Activated T-helper 2 cell treated with anti-CD3 and anti-CD28 coated beads, Interferon-gamma antibody, Interleukin-2, Interleukin-4, amounts not matched to agents 10 μg/mL and 5 μg/mL and 100 μg/mL, durations not matched to agents 14 hours and 24 hours and 36 hours (primary cell): ENCODE measurements around the gene CLDN7. TPM values are rescaled to one million over a fixed set of nuclear protein-coding genes. Genes with fewer than 3 reads are reported as not detected.
"Not testable (repeated sequence)": the region's sequence is repeated elsewhere in the genome, so short reads cannot be mapped to it uniquely, and the experiment has no call there.

Experiments used
- DNase-seq: peaks from one replicate; pipeline ENCODE4 v3.0.0; 2021; ENCODE audit warnings: low spot score
- H3K27ac Mint-ChIP-seq: one replicate; pipeline ENCODE4 v1.8.0; 2021; ENCODE audit warnings: mixed read lengths
- H3K27me3 Mint-ChIP-seq: one replicate; pipeline ENCODE4 v1.8.0; 2021; ENCODE audit warnings: low read depth, mixed read lengths
- H3K36me3 Mint-ChIP-seq: one replicate; pipeline ENCODE4 v1.8.0; 2021; ENCODE audit warnings: low read depth, mixed read lengths
- H3K4me1 Mint-ChIP-seq: one replicate; pipeline ENCODE4 v1.8.0; 2021; ENCODE audit warnings: low read depth, mixed read lengths
- H3K4me3 Mint-ChIP-seq: one replicate; pipeline ENCODE4 v1.8.0; 2021; ENCODE audit warnings: low read depth, mild to moderate bottlenecking, moderate library complexity, mixed read lengths
- H3K9me3 Mint-ChIP-seq: one replicate; pipeline ENCODE4 v1.8.0; 2021; ENCODE audit warnings: mixed read lengths
- intact Hi-C: fragments of 100-400 bp; cut with micrococcal nuclease; formaldehyde crosslinking; loops from one replicate; pipeline ENCODE4 v1.15.1; 2023
- total RNA-seq: library from RNA; stranded (reverse); gene quantifications from 2 replicates; pipeline ENCODE4 v1.2.3, GENCODE V29; 2022

Gene CLDN7
- total RNA-seq, 1 donor from 2014 or later: 0.41 TPM

DNA sequence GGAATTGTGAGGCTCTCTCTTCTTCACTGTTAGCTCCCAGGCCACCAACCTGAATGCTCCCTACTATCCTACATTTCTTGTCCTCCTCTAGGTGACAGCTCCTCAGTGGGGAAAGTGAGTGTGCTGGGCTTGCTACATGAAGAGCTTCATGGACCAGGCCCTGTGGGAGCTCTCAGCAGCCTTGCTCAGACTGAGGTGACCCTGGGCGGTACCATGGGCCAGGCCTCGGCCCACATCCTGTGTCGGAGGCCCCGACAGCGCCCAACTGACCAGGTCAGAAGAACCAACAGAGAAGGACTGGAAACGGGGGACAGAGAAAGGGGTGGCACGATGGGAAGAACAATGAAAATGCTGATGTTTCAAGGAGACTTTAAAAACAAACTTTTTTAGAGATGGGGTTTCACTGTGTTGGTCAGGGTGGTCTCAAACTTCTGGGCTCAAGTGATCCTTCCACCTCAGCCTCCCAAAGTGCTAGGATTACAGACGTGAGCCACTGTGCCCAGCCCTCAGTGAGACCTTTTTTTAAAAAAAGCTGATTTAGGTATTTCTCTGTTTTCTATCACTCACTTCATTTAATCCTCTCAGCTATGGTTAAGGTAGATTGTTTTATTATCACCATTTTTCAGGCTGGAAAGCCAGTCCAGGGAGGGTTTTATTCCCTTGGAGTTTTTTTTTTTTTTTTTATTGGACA, 5.4 kb downstream of the CLDN7 start:
- H3K9me3 Mint-ChIP-seq: no peaks in the 10 kb centered on the region
- no peak overlapping the region for H3K27ac Mint-ChIP-seq
- DNase-seq: no peak

DNA sequence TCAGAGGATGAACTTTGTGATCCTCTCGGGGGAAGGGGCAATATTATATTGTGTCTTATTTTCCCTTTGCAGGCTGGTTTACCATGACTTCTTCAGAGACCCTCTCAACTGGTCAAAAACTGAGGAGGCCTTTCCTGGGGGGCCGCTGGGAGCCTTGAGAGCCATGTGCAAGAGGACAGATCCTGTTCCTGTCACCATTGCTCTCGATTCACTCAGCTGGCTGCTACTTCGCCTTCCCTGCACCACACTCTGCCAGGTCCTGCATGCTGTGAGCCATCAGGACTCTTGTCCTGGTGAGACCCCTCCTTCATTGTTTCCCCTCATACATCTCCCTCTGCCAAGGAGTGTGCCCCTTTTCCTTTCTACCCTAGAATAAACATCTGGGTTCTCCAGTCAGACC, 7.8 kb downstream of the CLDN7 start:
- peaks cover 63% of the 10 kb centered on the region for H3K36me3 Mint-ChIP-seq
- intact Hi-C loops: no loop called here
- no peak overlapping the region for H3K4me3 Mint-ChIP-seq
- peaks cover 24% of the 10 kb centered on the region for H3K4me1 Mint-ChIP-seq
- DNase-seq: no peak
- H3K9me3 Mint-ChIP-seq: no peaks in the 10 kb centered on the region
- H3K27ac Mint-ChIP-seq: no peak overlapping the region
- H3K27me3 Mint-ChIP-seq: no peaks in the 10 kb centered on the region

More for the DNA sequence above, 5.4 kb downstream of the CLDN7 start:
- H3K36me3 Mint-ChIP-seq: peaks cover 53% of the 10 kb centered on the region
- H3K4me1 Mint-ChIP-seq: peaks cover 18% of the 10 kb centered on the region
- no peak overlapping the region for H3K4me3 Mint-ChIP-seq
- H3K27me3 Mint-ChIP-seq: peaks cover 3% of the 10 kb centered on the region
- intact Hi-C loops: no loop called here

DNA sequence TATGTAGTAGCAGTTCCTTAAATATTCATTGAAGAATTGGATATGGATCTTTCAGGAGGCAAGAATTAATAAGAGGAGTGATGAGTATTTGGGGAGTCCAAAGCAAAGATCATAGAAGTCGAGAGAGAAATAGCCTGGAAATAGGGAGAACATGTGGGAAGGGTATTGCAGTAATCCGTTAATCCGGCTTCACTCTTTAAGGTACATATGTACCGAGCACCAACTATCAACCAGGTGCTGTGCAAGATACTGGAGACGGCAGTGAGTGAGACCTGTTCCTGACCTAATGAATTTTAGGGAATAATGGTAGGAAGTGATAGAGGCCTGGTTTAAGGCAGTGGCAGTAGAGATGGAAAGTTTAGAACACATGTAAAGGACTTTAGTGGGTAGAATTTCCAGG, 9.2 kb downstream of the CLDN7 start:
- H3K9me3 Mint-ChIP-seq: no peaks in the 10 kb centered on the region
- peak overlapping the region; percentile 92 for H3K4me3 Mint-ChIP-seq
- H3K4me1 Mint-ChIP-seq: peaks cover 33% of the 10 kb centered on the region
- no peaks in the 10 kb centered on the region for H3K27me3 Mint-ChIP-seq
- peak overlapping the region; percentile 98 for H3K27ac Mint-ChIP-seq
- intact Hi-C loops: loop anchor here (2.0 kb wide), 1 partner anchor 44 kb away; no protein-coding TSS in a partner anchor
- no peak for DNase-seq
- H3K36me3 Mint-ChIP-seq: peaks cover 55% of the 10 kb centered on the region

DNA sequence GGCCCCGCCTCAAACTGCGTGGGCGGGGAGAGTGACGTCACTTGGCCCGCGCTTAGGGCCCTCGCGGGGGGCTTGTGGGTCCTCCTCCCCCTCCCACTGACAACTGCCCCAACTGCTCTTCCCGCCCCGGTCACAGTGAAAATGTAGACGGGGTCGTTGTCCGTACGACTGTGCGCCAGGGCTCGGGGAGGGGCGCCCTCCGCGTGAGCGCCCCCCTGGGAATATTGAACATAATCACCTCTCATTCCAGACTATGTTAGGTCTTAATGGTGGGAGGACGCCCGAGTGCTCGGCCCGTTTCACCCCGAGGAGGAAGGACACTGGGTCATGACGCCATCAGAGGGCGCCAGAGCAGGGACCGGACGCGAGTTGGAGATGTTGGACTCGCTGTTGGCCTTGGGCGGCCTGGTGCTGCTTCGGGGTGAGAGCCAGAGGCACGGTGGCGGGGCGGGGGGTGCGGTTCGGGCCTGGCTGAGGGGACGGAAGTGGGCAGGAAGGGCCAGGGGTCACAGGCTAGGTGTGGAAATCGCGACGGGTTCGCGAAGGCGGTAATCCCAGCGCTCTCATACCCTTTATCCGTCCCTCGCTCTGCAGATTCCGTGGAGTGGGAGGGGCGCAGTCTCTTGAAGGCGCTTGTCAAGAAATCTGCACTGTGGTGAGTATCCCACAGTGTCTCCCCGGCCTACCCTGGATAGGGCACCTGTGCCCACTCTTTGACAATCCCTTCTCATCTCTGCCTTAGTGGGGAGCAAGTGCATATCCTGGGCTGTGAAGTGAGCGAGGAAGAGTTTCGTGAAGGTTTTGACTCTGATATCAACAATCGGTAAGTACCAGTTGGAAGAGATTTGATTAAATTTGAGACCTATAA, 9.9 kb downstream of the CLDN7 start, which contains the start of gene ELP5:
Gene ELP5, plus strand, starts transcription at position 40 of the 868 bp plus-strand sequence. Its CDS starts 336 bp downstream, at position 376.
- Mint-ChIP-seq H3K27me3 (no peaks in the 10 kb centered on the region), H3K36me3 (peaks cover 54% of the 10 kb centered on the region), H3K4me3 (peak within 1 kb of the TSS; percentile 92), H3K4me1 (peaks cover 33% of the 10 kb centered on the region), H3K9me3 (no peaks in the 10 kb centered on the region), H3K27ac (peak within 1 kb of the TSS; percentile 98)
- DNase-seq: peak; percentile 88
- intact Hi-C loops: loop anchor here (1.0 to 2.0 kb wide), 5 partner anchors 10 to 231 kb away; partner anchors contain the start of genes EIF5A, GABARAP and SLC2A4

DNA sequence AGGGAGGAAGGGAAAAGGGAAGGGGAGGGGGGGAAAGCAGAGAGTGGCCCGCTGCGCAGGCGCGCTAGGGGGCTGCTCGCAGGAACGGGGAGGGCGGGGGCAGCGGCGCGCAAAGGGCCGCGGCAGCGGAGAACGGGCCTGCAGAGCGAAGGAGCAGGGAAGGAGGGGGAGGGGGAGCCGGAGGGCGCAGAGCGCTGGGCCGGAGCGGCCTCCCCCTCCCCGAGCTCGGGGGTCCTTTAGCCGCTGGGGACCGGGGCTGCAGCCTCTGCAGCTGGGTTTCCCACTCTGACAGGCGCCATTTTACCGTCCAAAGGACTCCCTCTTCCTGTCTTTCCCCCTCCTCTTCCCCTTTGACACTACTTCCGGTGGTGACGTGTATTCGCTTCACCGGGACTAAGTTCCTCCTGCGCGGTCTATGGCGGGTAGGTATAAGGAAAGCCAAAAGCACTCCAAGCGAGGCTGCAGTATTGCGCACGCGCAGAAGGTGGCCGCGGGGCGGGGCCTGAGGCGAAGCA, 10.6 kb downstream of the CLDN7 start, which contains the start of gene CTDNEP1:
Gene CTDNEP1, minus strand, starts transcription at position 74 of the 515 bp plus-strand sequence. CDS start 438 bp downstream, outside the sequence.
- peaks cover 33% of the 10 kb centered on the region for H3K4me1 Mint-ChIP-seq
- H3K36me3 Mint-ChIP-seq: peaks cover 52% of the 10 kb centered on the region
- DNase-seq: peak; percentile 98
- peak within 1 kb of the TSS; percentile 98 for H3K27ac Mint-ChIP-seq
- no peaks in the 10 kb centered on the region for H3K27me3 Mint-ChIP-seq
- peak within 1 kb of the TSS; percentile 92 for H3K4me3 Mint-ChIP-seq
- H3K9me3 Mint-ChIP-seq: no peaks in the 10 kb centered on the region
- intact Hi-C loops: loop anchor here (1.0 to 2.0 kb wide), 5 partner anchors 9 to 232 kb away; partner anchors contain the start of genes EIF5A, GABARAP and SLC2A4

DNA sequence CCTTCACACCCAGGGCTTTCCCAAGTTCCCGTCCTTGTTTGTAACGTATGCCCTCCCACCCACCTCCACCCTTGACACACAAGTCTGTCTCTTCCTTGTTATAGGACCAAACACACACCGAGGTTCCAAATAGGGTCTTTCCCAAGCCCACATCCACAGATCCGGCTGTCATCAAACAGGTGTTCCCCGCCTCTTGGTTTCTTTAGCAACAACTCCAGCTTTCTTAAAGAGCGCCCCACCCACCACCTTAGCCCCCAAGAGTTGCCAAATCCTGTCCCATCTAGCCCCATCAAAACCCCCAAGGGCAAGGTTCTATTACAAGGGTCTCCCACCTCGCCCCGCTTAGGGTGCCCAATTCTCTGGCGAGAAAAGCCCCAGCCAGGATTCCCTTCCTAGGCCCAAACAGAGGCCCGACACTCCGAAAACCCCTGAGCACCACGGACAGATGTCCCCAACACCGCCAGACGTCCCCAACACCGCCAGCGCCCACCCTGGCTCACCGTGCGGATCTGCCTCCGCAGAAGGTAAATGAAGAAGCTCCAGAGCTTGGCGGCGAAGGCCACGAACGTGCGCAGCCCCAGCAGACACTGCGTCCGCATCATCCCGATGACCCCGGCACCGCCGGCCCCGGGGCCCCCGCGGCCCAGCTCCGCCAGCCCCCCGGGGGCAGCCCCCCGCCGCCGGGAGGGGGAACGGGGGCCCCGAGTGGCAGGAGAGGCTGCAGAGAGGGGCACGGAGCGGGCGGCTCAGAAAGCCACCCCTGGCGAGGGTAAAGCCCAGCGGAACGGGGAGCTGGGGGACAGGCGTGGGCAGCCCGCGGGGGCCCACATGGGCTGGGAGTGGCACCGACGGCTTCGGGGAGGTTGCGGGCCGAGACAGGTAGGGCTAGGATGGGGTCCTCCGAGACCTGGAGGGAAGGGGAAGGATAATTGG, 11.3 kb downstream of the CLDN7 start:
- Mint-ChIP-seq H3K4me1 (peaks cover 36% of the 10 kb centered on the region), H3K27me3 (no peaks in the 10 kb centered on the region), H3K4me3 (peak overlapping the region; percentile 92), H3K27ac (peak overlapping the region; percentile 87), H3K9me3 (no peaks in the 10 kb centered on the region), H3K36me3 (peaks cover 54% of the 10 kb centered on the region)
- no peak for DNase-seq
- intact Hi-C loops: no loop called here

DNA sequence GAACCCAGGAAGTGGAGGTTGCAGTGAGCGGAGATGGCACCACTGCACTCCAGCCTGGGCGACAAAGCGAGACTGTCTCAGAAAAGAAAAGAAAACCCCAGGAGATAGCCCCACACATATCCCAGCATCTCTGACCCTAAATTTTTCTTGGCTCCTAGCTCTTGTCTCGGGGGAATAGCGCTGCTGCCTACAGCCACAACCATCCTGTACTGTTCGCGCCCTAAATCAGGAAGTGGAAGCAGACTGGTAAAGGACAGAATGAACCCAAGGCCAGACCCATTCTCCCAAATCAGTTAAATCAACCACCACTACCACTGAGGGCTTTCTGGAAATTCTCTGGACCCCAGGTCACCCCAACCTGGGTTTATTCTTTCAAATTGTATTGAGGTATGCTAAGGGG, 12.4 kb downstream of the CLDN7 start:
- intact Hi-C loops: no loop called here
- no peaks in the 10 kb centered on the region for H3K9me3 Mint-ChIP-seq
- H3K4me3 Mint-ChIP-seq: peak overlapping the region; percentile 92
- H3K27me3 Mint-ChIP-seq: no peaks in the 10 kb centered on the region
- H3K27ac Mint-ChIP-seq: no peak overlapping the region
- DNase-seq: no peak
- peaks cover 35% of the 10 kb centered on the region for H3K4me1 Mint-ChIP-seq
- peaks cover 56% of the 10 kb centered on the region for H3K36me3 Mint-ChIP-seq

DNA sequence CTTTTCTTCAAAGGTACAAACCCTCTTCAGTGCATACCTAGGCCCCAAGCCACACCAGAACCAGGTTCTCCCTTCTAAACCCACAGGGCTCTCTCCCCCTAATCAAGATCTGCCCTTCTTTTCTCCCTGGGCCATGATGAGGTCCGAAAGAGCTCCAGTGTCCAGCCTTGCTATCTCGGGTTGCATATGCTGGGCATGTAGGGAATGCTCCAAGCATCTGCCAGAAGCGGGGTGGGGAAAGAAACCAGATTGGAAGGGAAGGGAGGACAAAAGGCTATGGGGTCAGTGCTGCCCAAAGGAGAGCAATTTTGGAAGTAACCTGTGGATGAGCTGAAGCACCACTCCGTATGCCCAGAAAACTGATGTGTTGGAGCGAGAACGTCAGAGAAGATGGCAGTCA, 13.1 kb downstream of the CLDN7 start:
- no peaks in the 10 kb centered on the region for H3K27me3 Mint-ChIP-seq
- H3K36me3 Mint-ChIP-seq: peaks cover 56% of the 10 kb centered on the region

DNA sequence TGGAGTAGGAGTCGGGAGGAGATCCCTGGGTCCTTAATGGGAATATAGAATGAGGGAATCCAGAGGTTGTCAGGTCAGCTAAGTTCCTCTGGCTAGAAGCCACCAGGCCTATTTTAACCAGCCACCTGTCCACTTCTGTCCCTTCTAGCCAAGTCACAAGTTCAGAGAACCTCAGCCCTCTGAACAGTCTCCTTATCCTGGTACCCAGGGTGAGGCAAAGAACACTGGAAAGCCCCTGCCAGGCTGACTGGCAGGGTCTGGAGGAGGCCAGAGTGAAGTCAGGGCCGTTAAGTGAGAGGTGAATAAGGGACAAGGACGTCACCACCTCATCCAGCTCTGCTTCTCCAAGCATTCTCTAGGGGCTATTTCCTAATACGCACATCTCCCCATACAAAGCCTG, 13.5 kb downstream of the CLDN7 start:
- Mint-ChIP-seq H3K36me3 (peaks cover 53% of the 10 kb centered on the region), H3K4me1 (peaks cover 29% of the 10 kb centered on the region), H3K9me3 (no peaks in the 10 kb centered on the region), H3K27me3 (no peaks in the 10 kb centered on the region), H3K27ac (no peak overlapping the region), H3K4me3 (peak overlapping the region; percentile 92)
- DNase-seq: no peak
- intact Hi-C loops: no loop called here

More for the DNA sequence above, 13.1 kb downstream of the CLDN7 start:
- Mint-ChIP-seq H3K4me1 (peaks cover 31% of the 10 kb centered on the region), H3K4me3 (peak overlapping the region; percentile 92), H3K27ac (peak overlapping the region; percentile 10), H3K9me3 (no peaks in the 10 kb centered on the region)
- no peak for DNase-seq
- intact Hi-C loops: no loop called here

DNA sequence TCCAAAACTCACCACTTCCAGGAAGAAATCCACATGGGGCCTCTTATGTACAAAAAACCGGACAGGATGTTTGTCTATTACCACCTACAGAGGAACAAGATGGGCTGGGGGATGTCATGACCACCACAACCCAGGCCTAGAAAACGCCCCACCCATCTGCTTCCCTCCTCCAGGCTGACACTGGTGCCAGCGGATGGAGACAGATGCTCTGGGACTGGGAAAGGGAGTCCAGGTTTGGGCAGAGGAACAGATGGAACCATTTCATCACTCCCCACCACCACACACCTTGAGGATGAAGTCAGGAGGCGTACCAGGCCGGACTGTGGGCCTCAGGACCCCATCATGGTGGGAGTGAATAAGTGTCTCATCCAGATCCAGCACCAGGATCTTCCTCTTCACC, 15.5 kb downstream of the CLDN7 start:
- DNase-seq: no peak
- intact Hi-C loops: no loop called here
- no peak overlapping the region for H3K27ac Mint-ChIP-seq
- H3K27me3 Mint-ChIP-seq: no peaks in the 10 kb centered on the region
- peaks cover 53% of the 10 kb centered on the region for H3K36me3 Mint-ChIP-seq
- H3K9me3 Mint-ChIP-seq: no peaks in the 10 kb centered on the region
- H3K4me1 Mint-ChIP-seq: peaks cover 30% of the 10 kb centered on the region
- H3K4me3 Mint-ChIP-seq: no peak overlapping the region

DNA sequence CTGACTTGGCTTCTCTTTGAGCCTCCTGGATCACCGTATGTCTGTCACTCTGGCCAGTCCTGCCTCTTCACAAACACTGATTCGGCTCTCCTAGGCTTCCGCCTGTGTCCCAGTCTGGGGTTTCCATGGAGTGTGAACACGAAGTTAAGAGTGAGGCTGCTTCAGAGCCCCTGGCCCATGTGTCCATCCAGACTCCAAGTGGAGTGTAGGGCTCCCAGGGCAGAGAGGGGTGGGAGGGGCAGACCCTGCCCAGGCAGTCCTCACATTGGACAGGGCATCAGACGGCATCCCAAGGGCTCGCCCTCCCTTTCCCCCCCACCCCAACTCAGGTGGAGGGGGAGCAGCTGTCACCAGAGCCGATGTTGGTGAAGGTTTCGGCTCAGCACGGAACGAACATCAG, 18.4 kb downstream of the CLDN7 start:
- not testable (repeated sequence) for H3K9me3 Mint-ChIP-seq, DNase-seq, H3K4me3 Mint-ChIP-seq, H3K27me3 Mint-ChIP-seq, H3K27ac Mint-ChIP-seq
- intact Hi-C loops: loop anchor here (2.0 kb wide), 2 partner anchors 37 to 63 kb away; partner anchors contain the start of genes EIF5A and SLC2A4
- Mint-ChIP-seq H3K4me1 (peaks cover 32% of the 10 kb centered on the region), H3K36me3 (peaks cover 59% of the 10 kb centered on the region)

DNA sequence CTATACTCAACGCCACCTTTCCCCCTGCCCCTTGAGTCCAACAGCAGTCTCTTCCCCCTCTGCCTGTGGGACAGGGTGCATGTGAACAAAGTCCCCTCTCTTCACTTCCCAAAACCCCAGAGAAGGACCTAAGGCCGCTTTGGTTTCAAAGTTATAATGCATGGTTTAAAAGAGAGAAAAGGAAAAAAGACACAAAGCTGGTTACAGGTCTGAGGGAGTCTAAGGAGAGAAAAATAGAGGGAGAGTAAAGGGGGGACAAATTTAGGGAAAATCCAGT, 18.9 kb downstream of the CLDN7 start:
- Mint-ChIP-seq H3K9me3 (no peaks in the 10 kb centered on the region), H3K4me1 (peaks cover 29% of the 10 kb centered on the region), H3K4me3 (peak overlapping the region; percentile 76), H3K27me3 (no peaks in the 10 kb centered on the region), H3K27ac (peak overlapping the region; percentile 28), H3K36me3 (peaks cover 59% of the 10 kb centered on the region)
- intact Hi-C loops: loop anchor here (2.0 kb wide), 2 partner anchors 37 to 63 kb away; partner anchors contain the start of genes EIF5A and SLC2A4
- no peak for DNase-seq
